Peyer's patch (tissue), 4 donors: ENCODE results near the gene ZCCHC14.
A peak's percentile ranks its signal among the peaks of the same experiment; 100 is the strongest.

Source experiments
- POLR2A ChIP-seq, 2 donors: fragments of 450-650 bp; IDR thresholded peaks; one replicate each; pipeline ENCODE4 v1.5.1; 2017; ENCODE audit warnings: antibody characterized with exemption in 2 of 2, mild to moderate bottlenecking in 2 of 2, moderate library complexity in 2 of 2
- TF ChIP-seq, protein P1 (sequence below), 6 experiments: fragments of 450-650 bp in 4 of 6; fragments of 200-600 bp in 2 of 6; sonication (generic) in 1 of 6; IDR thresholded peaks; one replicate each; pipeline ENCODE4 v1.5.1; 2017 to 2019; ENCODE audit warnings: antibody characterized with exemption in 6 of 6, mild to moderate bottlenecking in 3 of 6, moderate library complexity in 1 of 6

DNA sequence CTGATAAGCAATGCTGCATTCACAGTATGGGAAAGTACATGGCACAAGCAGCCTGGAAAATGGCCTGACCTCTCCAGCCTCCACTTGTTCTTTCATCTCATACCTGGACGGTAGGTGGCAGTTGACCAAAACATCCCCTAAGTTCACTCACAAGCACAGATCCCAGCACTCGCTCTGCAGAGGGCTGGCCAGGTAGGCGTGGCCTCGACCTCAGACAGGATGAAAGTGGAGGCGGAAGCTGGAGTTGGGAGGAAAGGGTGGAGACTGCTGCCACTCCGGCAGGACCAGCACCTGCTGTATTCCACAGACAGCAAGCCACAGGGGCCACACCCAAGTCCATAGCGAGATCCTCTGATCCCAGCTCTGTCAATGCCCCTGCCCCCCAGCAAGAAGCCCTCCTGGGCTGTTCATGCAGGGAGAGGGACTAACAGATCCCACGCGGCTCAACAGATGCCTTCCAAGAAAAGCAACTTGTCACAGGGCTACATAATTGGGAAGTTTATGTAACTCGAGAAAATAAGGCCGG is 31.3 kb downstream of the ZCCHC14 start:
- TF ChIP-seq, protein P1, sequence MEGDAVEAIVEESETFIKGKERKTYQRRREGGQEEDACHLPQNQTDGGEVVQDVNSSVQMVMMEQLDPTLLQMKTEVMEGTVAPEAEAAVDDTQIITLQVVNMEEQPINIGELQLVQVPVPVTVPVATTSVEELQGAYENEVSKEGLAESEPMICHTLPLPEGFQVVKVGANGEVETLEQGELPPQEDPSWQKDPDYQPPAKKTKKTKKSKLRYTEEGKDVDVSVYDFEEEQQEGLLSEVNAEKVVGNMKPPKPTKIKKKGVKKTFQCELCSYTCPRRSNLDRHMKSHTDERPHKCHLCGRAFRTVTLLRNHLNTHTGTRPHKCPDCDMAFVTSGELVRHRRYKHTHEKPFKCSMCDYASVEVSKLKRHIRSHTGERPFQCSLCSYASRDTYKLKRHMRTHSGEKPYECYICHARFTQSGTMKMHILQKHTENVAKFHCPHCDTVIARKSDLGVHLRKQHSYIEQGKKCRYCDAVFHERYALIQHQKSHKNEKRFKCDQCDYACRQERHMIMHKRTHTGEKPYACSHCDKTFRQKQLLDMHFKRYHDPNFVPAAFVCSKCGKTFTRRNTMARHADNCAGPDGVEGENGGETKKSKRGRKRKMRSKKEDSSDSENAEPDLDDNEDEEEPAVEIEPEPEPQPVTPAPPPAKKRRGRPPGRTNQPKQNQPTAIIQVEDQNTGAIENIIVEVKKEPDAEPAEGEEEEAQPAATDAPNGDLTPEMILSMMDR (IDR thresholded peaks at IDR 0.05), result peak in 3 of 6 experiments; percentile 77 to 82 (median 81)
- TF ChIP-seq POLR2A (IDR thresholded peaks at IDR 0.05), result no peak
